ENCODE results near the gene KCNA10. TPM values are rescaled to one million over a fixed set of nuclear protein-coding genes. Genes with fewer than 3 reads are reported as not detected.

Gene KCNA10
- not detected in 2 replicates for total RNA-seq

DNA sequence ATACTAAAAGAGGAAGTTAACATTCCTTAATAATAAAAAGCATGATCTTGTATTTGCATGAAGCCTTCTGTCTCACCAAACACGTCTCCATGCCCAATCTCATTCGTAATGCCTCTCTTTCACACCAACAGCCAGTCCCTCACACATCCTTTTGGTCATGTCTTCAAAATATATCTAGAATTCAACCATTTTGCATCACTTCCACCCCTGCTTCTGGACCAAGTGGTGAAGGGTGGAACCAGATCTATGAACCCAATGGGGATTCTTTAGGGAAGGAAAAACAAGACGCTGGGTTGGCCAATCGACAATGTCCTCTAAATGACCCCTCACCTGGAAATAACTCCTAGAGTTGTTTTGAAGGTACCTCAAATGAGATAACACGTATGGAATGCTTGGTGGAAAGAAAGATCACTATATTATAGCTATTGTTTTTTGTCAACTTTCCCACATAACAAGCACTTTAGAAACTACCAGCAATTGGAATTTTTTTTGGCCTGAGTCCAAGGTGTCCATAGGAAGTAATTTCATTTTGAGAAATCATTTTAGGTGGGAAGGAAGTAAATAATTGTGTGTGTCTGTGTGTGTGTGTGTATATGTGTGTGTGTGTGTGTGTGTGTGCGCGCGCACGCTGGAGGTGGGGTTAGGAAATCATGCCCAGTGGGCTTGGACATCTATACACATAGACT, at the start of gene KCNA10:
KCNA10 (minus strand) TSS at position 51 of the 686 bp plus-strand sequence. CDS start 388 bp downstream, outside the sequence.
- Histone ChIP-seq H3K27me3 (ENCODE audit: control insufficient read depth, insufficient read depth, low read length) (peaks cover 1% of the 10 kb centered on the region), H3K36me3 (ENCODE audit: control insufficient read depth, insufficient read depth, low read length) (no peaks in the 10 kb centered on the region), H3K4me3 (ENCODE audit: low read depth, low read length) (no peak within 1 kb of the TSS)
- TF ChIP-seq, protein P1, sequence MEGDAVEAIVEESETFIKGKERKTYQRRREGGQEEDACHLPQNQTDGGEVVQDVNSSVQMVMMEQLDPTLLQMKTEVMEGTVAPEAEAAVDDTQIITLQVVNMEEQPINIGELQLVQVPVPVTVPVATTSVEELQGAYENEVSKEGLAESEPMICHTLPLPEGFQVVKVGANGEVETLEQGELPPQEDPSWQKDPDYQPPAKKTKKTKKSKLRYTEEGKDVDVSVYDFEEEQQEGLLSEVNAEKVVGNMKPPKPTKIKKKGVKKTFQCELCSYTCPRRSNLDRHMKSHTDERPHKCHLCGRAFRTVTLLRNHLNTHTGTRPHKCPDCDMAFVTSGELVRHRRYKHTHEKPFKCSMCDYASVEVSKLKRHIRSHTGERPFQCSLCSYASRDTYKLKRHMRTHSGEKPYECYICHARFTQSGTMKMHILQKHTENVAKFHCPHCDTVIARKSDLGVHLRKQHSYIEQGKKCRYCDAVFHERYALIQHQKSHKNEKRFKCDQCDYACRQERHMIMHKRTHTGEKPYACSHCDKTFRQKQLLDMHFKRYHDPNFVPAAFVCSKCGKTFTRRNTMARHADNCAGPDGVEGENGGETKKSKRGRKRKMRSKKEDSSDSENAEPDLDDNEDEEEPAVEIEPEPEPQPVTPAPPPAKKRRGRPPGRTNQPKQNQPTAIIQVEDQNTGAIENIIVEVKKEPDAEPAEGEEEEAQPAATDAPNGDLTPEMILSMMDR (IDR thresholded peaks at IDR 0.05; ENCODE audit: insufficient read depth, low read length, severe bottlenecking) = no peak
- FAIRE-seq (no peak), DNase-seq (ENCODE audit: low read depth) (no peak)

DNA sequence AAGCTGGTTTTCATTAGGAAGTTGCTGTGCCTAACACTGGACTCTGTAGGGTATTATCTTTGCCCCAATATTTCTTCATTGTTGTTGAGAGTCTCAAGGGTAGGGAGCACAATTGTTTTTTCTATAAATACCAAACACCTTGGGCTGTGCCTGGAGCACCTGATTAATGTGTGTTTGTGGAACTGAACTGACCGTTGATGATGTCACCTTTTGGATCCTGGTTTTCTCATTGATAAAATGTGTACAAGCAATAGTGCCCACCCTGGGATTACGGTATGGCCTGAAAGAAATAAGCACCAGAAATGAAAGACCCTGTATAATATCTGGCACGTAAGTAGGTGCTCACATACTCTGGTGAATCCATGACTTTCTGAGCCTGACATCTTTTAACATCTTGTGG, 47.9 kb upstream of the KCNA10 start:
- TF ChIP-seq, protein P1 (IDR thresholded peaks at IDR 0.05; ENCODE audit: insufficient read depth, low read length, severe bottlenecking) = no peak
- no peak for DNase-seq (ENCODE audit: low read depth)
- Histone ChIP-seq H3K4me3 (ENCODE audit: low read depth, low read length) (no peak overlapping the region), H3K27me3 (ENCODE audit: control insufficient read depth, insufficient read depth, low read length) (no peaks in the 10 kb centered on the region), H3K36me3 (ENCODE audit: control insufficient read depth, insufficient read depth, low read length) (no peaks in the 10 kb centered on the region)
- no peak for FAIRE-seq

DNA sequence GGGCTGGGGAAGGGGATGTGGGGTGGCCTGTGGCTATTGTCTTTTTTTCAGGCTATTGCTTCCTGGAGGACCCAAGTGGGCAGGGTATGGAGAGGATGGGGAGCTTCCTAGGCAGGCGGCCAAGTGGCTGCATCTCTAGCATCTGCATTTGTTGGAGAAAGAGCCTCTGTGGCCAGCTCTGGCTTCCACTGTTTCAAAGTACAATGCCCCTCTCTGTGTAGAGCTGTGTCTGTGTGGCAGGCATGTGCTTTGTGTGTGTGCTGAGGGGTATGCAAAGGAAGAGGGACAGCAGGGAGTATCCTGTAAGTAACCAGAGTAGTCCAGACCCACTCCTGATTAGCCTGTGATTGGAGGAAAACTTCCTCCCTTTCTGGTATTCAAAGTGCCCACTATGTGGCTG, 46.6 kb upstream of the KCNA10 start:
- Histone ChIP-seq H3K27me3 (ENCODE audit: control insufficient read depth, insufficient read depth, low read length) (no peaks in the 10 kb centered on the region), H3K4me3 (ENCODE audit: low read depth, low read length) (no peak overlapping the region), H3K36me3 (ENCODE audit: control insufficient read depth, insufficient read depth, low read length) (no peaks in the 10 kb centered on the region)
- no peak for DNase-seq (ENCODE audit: low read depth)
- TF ChIP-seq, protein P1 (IDR thresholded peaks at IDR 0.05; ENCODE audit: insufficient read depth, low read length, severe bottlenecking) = no peak
- FAIRE-seq = no peak

DNA sequence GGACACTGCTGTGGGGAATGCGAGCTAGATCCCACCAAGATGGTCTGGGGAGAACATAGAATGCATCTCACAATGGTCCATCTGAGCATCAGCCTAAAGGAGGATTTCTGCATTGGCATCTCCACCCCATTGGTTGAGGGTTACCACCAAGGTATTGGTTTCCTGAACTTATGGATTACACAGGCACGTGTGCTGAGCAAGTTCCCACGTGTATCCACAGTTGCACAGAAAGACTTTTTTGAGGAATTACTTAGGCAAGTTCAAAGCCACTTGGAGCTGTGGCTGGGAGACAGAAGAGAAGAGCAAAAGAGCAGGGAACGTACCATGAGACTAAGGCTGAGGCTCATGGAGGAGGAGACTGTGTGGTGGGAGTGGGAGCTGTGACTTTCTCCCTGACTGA, 44.1 kb upstream of the KCNA10 start:
- no peaks in the 10 kb centered on the region for H3K36me3 ChIP-seq (ENCODE audit: control insufficient read depth, insufficient read depth, low read length)
- no peak overlapping the region for H3K4me3 ChIP-seq (ENCODE audit: low read depth, low read length)
- DNase-seq (ENCODE audit: low read depth) (no peak), FAIRE-seq (no peak)
- peaks cover under 1% of the 10 kb centered on the region for H3K27me3 ChIP-seq (ENCODE audit: control insufficient read depth, insufficient read depth, low read length)
- TF ChIP-seq, protein P1 (IDR thresholded peaks at IDR 0.05; ENCODE audit: insufficient read depth, low read length, severe bottlenecking) = no peak

DNA sequence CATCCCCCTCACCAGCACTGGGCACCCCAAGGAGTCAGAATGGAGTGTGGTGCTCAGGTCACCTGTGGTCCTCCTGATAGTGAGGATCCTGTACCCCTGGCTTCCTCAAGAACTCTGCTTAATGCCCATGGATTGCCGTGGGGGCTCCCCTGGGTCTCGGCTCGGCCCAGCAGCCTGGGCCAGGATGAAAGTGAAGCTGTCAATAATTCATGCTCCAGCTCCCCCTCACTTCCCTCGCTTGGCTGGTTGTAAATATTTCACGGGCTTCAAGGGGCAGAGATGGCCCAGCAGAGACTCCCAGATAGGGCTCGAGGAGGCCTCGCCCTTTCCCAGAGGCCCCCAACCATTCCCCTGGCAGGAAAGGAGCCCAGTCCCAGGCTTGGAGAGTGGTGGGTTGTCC, 42.6 kb upstream of the KCNA10 start:
- FAIRE-seq (no peak), DNase-seq (ENCODE audit: low read depth) (no peak)
- TF ChIP-seq, protein P1 (IDR thresholded peaks at IDR 0.05; ENCODE audit: insufficient read depth, low read length, severe bottlenecking) = no peak
- H3K36me3 ChIP-seq (ENCODE audit: control insufficient read depth, insufficient read depth, low read length) = no peaks in the 10 kb centered on the region
- H3K4me3 ChIP-seq (ENCODE audit: low read depth, low read length) = no peak overlapping the region
- peaks cover 5% of the 10 kb centered on the region for H3K27me3 ChIP-seq (ENCODE audit: control insufficient read depth, insufficient read depth, low read length)

DNA sequence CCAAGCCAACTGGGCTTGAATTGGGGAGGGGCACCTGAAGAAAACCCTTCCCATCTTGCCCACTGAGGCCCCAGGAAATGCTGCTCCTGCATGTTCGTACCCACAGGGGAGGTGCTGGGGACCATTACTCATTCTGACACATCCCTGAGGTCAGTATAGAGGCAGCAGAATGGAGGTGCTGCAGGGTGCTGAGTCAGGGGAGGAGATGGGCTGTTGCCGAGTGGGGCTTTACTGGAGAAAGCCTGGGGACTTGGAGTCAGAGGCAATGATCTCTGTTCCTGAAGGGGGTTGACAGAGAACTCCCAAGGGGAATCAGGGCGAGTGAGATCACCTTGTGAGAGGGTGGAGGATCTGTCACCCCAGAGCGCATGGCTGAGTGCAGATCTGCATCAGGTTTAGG, 40.2 kb upstream of the KCNA10 start:
- no peak for FAIRE-seq
- Histone ChIP-seq H3K27me3 (ENCODE audit: control insufficient read depth, insufficient read depth, low read length) (peaks cover 16% of the 10 kb centered on the region), H3K4me3 (ENCODE audit: low read depth, low read length) (no peak overlapping the region), H3K36me3 (ENCODE audit: control insufficient read depth, insufficient read depth, low read length) (no peaks in the 10 kb centered on the region)
- TF ChIP-seq, protein P1 (IDR thresholded peaks at IDR 0.05; ENCODE audit: insufficient read depth, low read length, severe bottlenecking) = no peak
- DNase-seq (ENCODE audit: low read depth) = peak; percentile 69

All from bronchial epithelial cell (primary cell).